ENCODE results near the gene C9orf43. TPM values are rescaled to one million over a fixed set of nuclear protein-coding genes. Genes with fewer than 3 reads are reported as not detected.

C9orf43 gene
- total and polyA plus RNA-seq, 2 experiments from 2014 or later = 0.63 to 1.1 TPM

DNA sequence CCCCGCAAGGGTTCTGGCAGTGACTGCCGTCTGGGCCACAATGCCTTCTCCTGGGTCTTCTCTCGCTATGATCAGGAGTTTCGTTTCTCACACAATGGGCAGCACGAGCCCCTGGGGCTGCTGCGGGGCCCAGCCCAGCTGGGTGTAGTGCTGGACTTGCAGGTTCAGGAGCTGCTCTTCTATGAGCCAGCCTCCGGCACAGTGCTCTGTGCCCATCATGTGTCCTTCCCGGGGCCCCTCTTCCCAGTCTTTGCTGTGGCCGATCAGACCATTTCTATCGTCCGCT is 40.7 kb upstream of the C9orf43 start:
- ATAC-seq = no peak
- Histone ChIP-seq H2AFZ (no peak overlapping the region), H3K27me3 (ENCODE audit: insufficient read depth) (no peaks in the 10 kb centered on the region), H4K20me1 (replicated peaks; ENCODE audit: insufficient read depth) (no peaks in the 10 kb centered on the region), H3K27ac (ENCODE audit: low read depth) (no peak overlapping the region), H3K4me1 (ENCODE audit: insufficient read depth) (no peaks in the 10 kb centered on the region), H3K9me2 (ENCODE audit: insufficient read depth) (no peaks in the 10 kb centered on the region), H3K4me2 (no peak overlapping the region), H3F3A (replicated peaks; ENCODE audit: low read depth) (no peaks in the 10 kb centered on the region), H3K36me3 (ENCODE audit: insufficient read depth) (no peaks in the 10 kb centered on the region), H3K79me2 (replicated peaks; ENCODE audit: insufficient read depth) (no peaks in the 10 kb centered on the region), H3K4me3 (no peak overlapping the region)
- no peaks in the 10 kb centered on the region for H3K9me3 Mint-ChIP-seq
- no peaks in the 10 kb centered on the region for H3K27me3 Mint-ChIP-seq (ENCODE audit: insufficient read depth, low read depth, poor library complexity)
- H3K27ac Mint-ChIP-seq = no peak overlapping the region
- TF ChIP-seq, protein P1, sequence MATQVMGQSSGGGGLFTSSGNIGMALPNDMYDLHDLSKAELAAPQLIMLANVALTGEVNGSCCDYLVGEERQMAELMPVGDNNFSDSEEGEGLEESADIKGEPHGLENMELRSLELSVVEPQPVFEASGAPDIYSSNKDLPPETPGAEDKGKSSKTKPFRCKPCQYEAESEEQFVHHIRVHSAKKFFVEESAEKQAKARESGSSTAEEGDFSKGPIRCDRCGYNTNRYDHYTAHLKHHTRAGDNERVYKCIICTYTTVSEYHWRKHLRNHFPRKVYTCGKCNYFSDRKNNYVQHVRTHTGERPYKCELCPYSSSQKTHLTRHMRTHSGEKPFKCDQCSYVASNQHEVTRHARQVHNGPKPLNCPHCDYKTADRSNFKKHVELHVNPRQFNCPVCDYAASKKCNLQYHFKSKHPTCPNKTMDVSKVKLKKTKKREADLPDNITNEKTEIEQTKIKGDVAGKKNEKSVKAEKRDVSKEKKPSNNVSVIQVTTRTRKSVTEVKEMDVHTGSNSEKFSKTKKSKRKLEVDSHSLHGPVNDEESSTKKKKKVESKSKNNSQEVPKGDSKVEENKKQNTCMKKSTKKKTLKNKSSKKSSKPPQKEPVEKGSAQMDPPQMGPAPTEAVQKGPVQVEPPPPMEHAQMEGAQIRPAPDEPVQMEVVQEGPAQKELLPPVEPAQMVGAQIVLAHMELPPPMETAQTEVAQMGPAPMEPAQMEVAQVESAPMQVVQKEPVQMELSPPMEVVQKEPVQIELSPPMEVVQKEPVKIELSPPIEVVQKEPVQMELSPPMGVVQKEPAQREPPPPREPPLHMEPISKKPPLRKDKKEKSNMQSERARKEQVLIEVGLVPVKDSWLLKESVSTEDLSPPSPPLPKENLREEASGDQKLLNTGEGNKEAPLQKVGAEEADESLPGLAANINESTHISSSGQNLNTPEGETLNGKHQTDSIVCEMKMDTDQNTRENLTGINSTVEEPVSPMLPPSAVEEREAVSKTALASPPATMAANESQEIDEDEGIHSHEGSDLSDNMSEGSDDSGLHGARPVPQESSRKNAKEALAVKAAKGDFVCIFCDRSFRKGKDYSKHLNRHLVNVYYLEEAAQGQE (IDR thresholded peaks at IDR 0.05; ENCODE audit: unreplicated experiment) = no peak
- TF ChIP-seq ZNF114 (CRISPR knock-in tag; IDR thresholded peaks at IDR 0.05) = no peak
- TF ChIP-seq, protein P2, sequence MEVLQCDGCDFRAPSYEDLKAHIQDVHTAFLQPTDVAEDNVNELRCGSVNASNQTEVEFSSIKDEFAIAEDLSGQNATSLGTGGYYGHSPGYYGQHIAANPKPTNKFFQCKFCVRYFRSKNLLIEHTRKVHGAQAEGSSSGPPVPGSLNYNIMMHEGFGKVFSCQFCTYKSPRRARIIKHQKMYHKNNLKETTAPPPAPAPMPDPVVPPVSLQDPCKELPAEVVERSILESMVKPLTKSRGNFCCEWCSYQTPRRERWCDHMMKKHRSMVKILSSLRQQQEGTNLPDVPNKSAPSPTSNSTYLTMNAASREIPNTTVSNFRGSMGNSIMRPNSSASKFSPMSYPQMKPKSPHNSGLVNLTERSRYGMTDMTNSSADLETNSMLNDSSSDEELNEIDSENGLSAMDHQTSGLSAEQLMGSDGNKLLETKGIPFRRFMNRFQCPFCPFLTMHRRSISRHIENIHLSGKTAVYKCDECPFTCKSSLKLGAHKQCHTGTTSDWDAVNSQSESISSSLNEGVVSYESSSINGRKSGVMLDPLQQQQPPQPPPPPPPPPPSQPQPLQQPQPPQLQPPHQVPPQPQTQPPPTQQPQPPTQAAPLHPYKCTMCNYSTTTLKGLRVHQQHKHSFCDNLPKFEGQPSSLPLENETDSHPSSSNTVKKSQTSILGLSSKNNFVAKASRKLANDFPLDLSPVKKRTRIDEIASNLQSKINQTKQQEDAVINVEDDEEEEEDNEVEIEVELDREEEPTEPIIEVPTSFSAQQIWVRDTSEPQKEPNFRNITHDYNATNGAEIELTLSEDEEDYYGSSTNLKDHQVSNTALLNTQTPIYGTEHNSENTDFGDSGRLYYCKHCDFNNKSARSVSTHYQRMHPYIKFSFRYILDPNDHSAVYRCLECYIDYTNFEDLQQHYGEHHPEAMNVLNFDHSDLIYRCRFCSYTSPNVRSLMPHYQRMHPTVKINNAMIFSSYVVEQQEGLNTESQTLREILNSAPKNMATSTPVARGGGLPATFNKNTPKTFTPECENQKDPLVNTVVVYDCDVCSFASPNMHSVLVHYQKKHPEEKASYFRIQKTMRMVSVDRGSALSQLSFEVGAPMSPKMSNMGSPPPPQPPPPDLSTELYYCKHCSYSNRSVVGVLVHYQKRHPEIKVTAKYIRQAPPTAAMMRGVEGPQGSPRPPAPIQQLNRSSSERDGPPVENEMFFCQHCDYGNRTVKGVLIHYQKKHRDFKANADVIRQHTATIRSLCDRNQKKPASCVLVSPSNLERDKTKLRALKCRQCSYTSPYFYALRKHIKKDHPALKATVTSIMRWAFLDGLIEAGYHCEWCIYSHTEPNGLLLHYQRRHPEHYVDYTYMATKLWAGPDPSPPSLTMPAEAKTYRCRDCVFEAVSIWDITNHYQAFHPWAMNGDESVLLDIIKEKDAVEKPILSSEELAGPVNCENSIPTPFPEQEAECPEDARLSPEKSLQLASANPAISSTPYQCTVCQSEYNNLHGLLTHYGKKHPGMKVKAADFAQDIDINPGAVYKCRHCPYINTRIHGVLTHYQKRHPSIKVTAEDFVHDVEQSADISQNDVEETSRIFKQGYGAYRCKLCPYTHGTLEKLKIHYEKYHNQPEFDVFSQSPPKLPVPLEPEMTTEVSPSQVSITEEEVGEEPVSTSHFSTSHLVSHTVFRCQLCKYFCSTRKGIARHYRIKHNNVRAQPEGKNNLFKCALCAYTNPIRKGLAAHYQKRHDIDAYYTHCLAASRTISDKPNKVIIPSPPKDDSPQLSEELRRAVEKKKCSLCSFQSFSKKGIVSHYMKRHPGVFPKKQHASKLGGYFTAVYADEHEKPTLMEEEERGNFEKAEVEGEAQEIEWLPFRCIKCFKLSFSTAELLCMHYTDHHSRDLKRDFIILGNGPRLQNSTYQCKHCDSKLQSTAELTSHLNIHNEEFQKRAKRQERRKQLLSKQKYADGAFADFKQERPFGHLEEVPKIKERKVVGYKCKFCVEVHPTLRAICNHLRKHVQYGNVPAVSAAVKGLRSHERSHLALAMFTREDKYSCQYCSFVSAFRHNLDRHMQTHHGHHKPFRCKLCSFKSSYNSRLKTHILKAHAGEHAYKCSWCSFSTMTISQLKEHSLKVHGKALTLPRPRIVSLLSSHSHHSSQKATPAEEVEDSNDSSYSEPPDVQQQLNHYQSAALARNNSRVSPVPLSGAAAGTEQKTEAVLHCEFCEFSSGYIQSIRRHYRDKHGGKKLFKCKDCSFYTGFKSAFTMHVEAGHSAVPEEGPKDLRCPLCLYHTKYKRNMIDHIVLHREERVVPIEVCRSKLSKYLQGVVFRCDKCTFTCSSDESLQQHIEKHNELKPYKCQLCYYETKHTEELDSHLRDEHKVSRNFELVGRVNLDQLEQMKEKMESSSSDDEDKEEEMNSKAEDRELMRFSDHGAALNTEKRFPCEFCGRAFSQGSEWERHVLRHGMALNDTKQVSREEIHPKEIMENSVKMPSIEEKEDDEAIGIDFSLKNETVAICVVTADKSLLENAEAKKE (CRISPR knock-in tag; IDR thresholded peaks at IDR 0.05) = no peak
- TF ChIP-seq EZH2phosphoT487 (IDR thresholded peaks at IDR 0.05; ENCODE audit: unreplicated experiment) = no peak
- TF ChIP-seq, protein P3, sequence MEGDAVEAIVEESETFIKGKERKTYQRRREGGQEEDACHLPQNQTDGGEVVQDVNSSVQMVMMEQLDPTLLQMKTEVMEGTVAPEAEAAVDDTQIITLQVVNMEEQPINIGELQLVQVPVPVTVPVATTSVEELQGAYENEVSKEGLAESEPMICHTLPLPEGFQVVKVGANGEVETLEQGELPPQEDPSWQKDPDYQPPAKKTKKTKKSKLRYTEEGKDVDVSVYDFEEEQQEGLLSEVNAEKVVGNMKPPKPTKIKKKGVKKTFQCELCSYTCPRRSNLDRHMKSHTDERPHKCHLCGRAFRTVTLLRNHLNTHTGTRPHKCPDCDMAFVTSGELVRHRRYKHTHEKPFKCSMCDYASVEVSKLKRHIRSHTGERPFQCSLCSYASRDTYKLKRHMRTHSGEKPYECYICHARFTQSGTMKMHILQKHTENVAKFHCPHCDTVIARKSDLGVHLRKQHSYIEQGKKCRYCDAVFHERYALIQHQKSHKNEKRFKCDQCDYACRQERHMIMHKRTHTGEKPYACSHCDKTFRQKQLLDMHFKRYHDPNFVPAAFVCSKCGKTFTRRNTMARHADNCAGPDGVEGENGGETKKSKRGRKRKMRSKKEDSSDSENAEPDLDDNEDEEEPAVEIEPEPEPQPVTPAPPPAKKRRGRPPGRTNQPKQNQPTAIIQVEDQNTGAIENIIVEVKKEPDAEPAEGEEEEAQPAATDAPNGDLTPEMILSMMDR (conservative IDR thresholded peaks at IDR 0.05; ENCODE audit: low read depth in 2 of 2) = no peak
- TF ChIP-seq CREB1 (CRISPR knock-in tag; IDR thresholded peaks at IDR 0.05; ENCODE audit: low read depth) = no peak
- TF ChIP-seq JUNB (IDR thresholded peaks at IDR 0.05; ENCODE audit: unreplicated experiment) = no peak
- TF ChIP-seq, protein P4, sequence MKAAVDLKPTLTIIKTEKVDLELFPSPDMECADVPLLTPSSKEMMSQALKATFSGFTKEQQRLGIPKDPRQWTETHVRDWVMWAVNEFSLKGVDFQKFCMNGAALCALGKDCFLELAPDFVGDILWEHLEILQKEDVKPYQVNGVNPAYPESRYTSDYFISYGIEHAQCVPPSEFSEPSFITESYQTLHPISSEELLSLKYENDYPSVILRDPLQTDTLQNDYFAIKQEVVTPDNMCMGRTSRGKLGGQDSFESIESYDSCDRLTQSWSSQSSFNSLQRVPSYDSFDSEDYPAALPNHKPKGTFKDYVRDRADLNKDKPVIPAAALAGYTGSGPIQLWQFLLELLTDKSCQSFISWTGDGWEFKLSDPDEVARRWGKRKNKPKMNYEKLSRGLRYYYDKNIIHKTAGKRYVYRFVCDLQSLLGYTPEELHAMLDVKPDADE (IDR thresholded peaks at IDR 0.05) = no peak
- TF ChIP-seq NANOG (IDR thresholded peaks at IDR 0.05; ENCODE audit: borderline replicate concordance) = no peak
- TF ChIP-seq POLR2AphosphoS5 (IDR thresholded peaks at IDR 0.05; ENCODE audit: low read depth) = no peak
- no peak for DNase-seq (ENCODE audit: low spot score)
- H3K4me3 Mint-ChIP-seq = no peak overlapping the region
- peaks cover 3% of the 10 kb centered on the region; the same call in 1 of the 3 replicates for H3K36me3 Mint-ChIP-seq (ENCODE audit: low read depth)
- H3K4me1 Mint-ChIP-seq = peaks cover 4% of the 10 kb centered on the region; the same call in 2 of the 3 replicates
